ENCODE results near the gene CELF5. TPM values are rescaled to one million over a fixed set of nuclear protein-coding genes. Genes with fewer than 3 reads are reported as not detected.

CELF5 gene
- total and polyA plus RNA-seq, 9 of the 15 experiments (the other 6 are each of a cell fraction or from before 2014, with no cell fraction given), result 0.01 to 0.56 (median 0.22) TPM

DNA sequence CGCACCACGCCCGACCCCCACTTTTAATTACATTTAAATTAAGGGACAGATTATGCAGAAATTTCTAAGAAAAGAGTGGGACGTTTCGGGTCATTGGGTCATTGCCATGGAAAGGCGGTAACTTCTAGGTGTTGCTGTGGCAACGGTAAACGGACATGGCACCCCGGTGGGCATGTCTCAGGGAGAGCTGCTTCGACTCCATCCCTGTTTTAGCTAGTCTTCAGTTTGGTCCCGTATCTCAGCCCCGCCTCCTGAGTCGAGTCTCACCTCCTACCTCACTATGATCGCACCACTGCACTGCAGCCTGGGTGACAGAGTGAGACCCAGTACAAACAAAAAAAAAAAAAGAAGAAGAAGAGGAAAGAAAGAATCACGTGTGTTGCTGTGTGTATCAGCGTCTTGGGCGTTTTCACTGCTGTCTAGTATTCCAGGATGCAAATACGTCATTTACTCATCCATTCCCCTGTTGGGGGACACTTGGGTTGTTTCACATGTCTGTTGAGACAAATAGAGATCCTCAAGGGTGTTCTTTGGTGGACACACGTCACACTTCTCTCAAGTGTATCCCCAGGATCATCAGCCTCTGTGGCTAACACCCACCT lies 41.7 kb downstream of the CELF5 start (continued):
- no peak for TF ChIP-seq ZNF212 (CRISPR knock-in tag; IDR thresholded peaks at IDR 0.05)
- TF ChIP-seq ZNF436 (CRISPR knock-in tag; IDR thresholded peaks at IDR 0.05), result no peak

GRCh38 chr19:3266792-3267514 lies 42.5 kb downstream of the CELF5 start:
- Histone ChIP-seq H3K4me2 (ENCODE audit: insufficient read depth, low read length) (0 out of 2 replicates have a peak overlapping the region, but pooled peaks have one; percentile 11), H2AFZ (ENCODE audit: low read depth, low read length) (no peak overlapping the region), H3K4me3 (no peak overlapping the region), H3K27ac (ENCODE audit: extremely low read depth, low read depth, low read length) (no peak overlapping the region), H3K4me1 (replicated peaks in 1 of 2; ENCODE audit: control insufficient read depth in 2 of 2, insufficient read depth in 2 of 2, low read length in 2 of 2) (peaks cover 0 to 15% of the 10 kb centered on the region in 2 experiments; a peak in 3 of 5 replicates), H3K9ac (ENCODE audit: insufficient read depth in 1 of 2, low read depth in 2 of 2, low read length in 2 of 2) (peak overlapping the region in 1 of 2 experiments; percentile 65; a peak in 1 of 4 replicates), H3K79me2 (ENCODE audit: control insufficient read depth, insufficient read depth, low read length) (no peaks in the 10 kb centered on the region), H3K9me3 (replicated peaks; ENCODE audit: control insufficient read depth, insufficient read depth, low read depth, low read length) (no peaks in the 10 kb centered on the region), H4K20me1 (replicated peaks; ENCODE audit: control insufficient read depth, insufficient read depth, low read length) (peaks cover 4% of the 10 kb centered on the region; the same call in 1 of the 2 replicates), H3K9me1 (ENCODE audit: control insufficient read depth, insufficient read depth, low read length) (no peaks in the 10 kb centered on the region), H3K27me3 (ENCODE audit: control insufficient read depth in 2 of 2, insufficient read depth in 2 of 2, low read length in 2 of 2) (peaks cover 0 to 22% of the 10 kb centered on the region in 2 experiments; a peak in 2 of 5 replicates), H3K36me3 (ENCODE audit: control insufficient read depth, insufficient read depth, low read length) (no peaks in the 10 kb centered on the region)
- intact Hi-C loops (cut with micrococcal nuclease), result no loop called here
- POLR2A ChIA-PET, result no interaction called here
- DNase-seq (ENCODE audit: extremely low read depth in 1 of 4, low spot score in 3 of 4) (peak in 1 of 4 experiments; percentile 21), FAIRE-seq (no peak), ATAC-seq (peak; percentile 59; the same call in 2 of the 3 replicates)
- CTCF ChIA-PET (ENCODE audit: low intra/inter-chr PET ratio), result no interaction called here
- whole genome bisulfite sequencing (ENCODE audit: insufficient coverage, low coverage, missing lambda C conversion rate), result 16% methylated on average over 22 of the region's 30 CpGs
- in situ Hi-C loops (cut with MboI), result no loop called here
- no TSS peak for BruUV-seq (replicated peaks)
- TF ChIP-seq, protein P1, sequence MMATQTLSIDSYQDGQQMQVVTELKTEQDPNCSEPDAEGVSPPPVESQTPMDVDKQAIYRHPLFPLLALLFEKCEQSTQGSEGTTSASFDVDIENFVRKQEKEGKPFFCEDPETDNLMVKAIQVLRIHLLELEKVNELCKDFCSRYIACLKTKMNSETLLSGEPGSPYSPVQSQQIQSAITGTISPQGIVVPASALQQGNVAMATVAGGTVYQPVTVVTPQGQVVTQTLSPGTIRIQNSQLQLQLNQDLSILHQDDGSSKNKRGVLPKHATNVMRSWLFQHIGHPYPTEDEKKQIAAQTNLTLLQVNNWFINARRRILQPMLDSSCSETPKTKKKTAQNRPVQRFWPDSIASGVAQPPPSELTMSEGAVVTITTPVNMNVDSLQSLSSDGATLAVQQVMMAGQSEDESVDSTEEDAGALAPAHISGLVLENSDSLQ (IDR thresholded peaks at IDR 0.05), result no peak
- TF ChIP-seq STAT5A (IDR thresholded peaks at IDR 0.05; ENCODE audit: borderline replicate concordance, low read length) (no peak), L3MBTL2 (IDR thresholded peaks at IDR 0.05) (0 out of 2 replicates have a peak, but pooled peaks have one; percentile 20), GABPA (tag; conservative IDR thresholded peaks at IDR 0.05; ENCODE audit: low read depth) (peak; percentile 37; the same call in 1 of the 2 replicates), BHLHE40 (IDR thresholded peaks at IDR 0.05; ENCODE audit: low read length) (peak; percentile 96), AFF1 (IDR thresholded peaks at IDR 0.05; ENCODE audit: low read depth in 1 of 2, partially characterized antibody in 2 of 2) (no peak), TOE1 (IDR thresholded peaks at IDR 0.05; ENCODE audit: borderline replicate concordance) (peak; percentile 61; the same call in 1 of the 2 replicates), TOE1 (CRISPR knock-in tag; IDR thresholded peaks at IDR 0.05; ENCODE audit: borderline replicate concordance, low read depth) (no peak), USF2 (CRISPR knock-in tag; IDR thresholded peaks at IDR 0.05) (peak; percentile 65)

Data from K562 (cell line).